HEK293 (cell line): ENCODE data around the gene CDC73.

Source experiments
- CTCF ChIA-PET: fragments of 350-600 bp; formaldehyde crosslinking; extraction: SDS; loops from one replicate; lab custom pipeline; 2021; ENCODE audit warnings: antibody characterized with exemption; lab: Yijun Ruan, JAX
- POLR2A ChIA-PET: fragments of 300-600 bp; formaldehyde crosslinking; extraction: SDS; loops from one replicate; lab custom pipeline; 2020; ENCODE audit warnings: antibody characterized with exemption, inconsistent platforms; lab: Yijun Ruan, JAX
- H3K27ac ChIP-seq: fragments of 200-500 bp; sonication (Bioruptor generic); 2 replicates; pipeline ENCODE4 v1.5.1; 2014; ENCODE audit warnings: low read depth, low read length, control low read depth, inconsistent platforms; ENCODE audit errors: extremely low read depth
- H3K36me3 ChIP-seq, 2 experiments: fragments of 200-500 bp in 1 of 2; sonication (Bioruptor generic) in 1 of 2; 1 replicate in 1 of 2; 2 replicates in 1 of 2; pipeline ENCODE4 v1.5.1; 2014 to 2017; ENCODE audit warnings: inconsistent platforms in 2 of 2, low read length in 2 of 2; ENCODE audit not compliant: control insufficient read depth in 2 of 2, insufficient read depth in 1 of 2
- H3K4me1 ChIP-seq: fragments of 200-500 bp; sonication (Bioruptor generic); 2 replicates; pipeline ENCODE4 v1.5.1; 2014; ENCODE audit warnings: mild to moderate bottlenecking, low read length, inconsistent platforms; ENCODE audit not compliant: control insufficient read depth, insufficient read depth
- H3K4me3 ChIP-seq: 2 replicates; pipeline ENCODE4 v1.5.1; 2011; ENCODE audit warnings: low read depth, mild to moderate bottlenecking, control low read depth, low read length, moderate library complexity
- H3K9me3 ChIP-seq: fragments of 200-500 bp; sonication (Bioruptor generic); 2 replicates; pipeline ENCODE4 v1.5.1; 2014; ENCODE audit warnings: low read depth, low read length, inconsistent platforms; ENCODE audit not compliant: control insufficient read depth, insufficient read depth
- KLF16 ChIP-seq: fragments of 450-650 bp; formaldehyde crosslinking; IDR thresholded peaks from 2 replicates; pipeline ENCODE4 v1.5.1; 2017; ENCODE audit warnings: missing biosample characterization, missing genetic modification characterization
- RBAK ChIP-seq: fragments of 450-650 bp; formaldehyde crosslinking; IDR thresholded peaks from 2 replicates; pipeline ENCODE4 v1.5.1; 2016; ENCODE audit warnings: missing biosample characterization, missing genetic modification characterization
- ZBTB1 ChIP-seq: fragments of 450-650 bp; formaldehyde crosslinking; IDR thresholded peaks from 2 replicates; pipeline ENCODE4 v1.5.1; 2016; ENCODE audit warnings: missing biosample characterization, missing genetic modification characterization
- ZBTB8A ChIP-seq: fragments of 450-650 bp; formaldehyde crosslinking; IDR thresholded peaks from 2 replicates; pipeline ENCODE4 v1.5.1; 2016; ENCODE audit warnings: missing biosample characterization, missing genetic modification characterization
- ZFP69B ChIP-seq: fragments of 450-650 bp; formaldehyde crosslinking; IDR thresholded peaks from 2 replicates; pipeline ENCODE4 v1.5.1; 2016; ENCODE audit warnings: missing biosample characterization, missing genetic modification characterization
- ZNF169 ChIP-seq: fragments of 450-650 bp; formaldehyde crosslinking; IDR thresholded peaks from 2 replicates; pipeline ENCODE4 v1.5.1; 2016; ENCODE audit warnings: missing biosample characterization, missing genetic modification characterization
- ZNF211 ChIP-seq: fragments of 450-650 bp; formaldehyde crosslinking; IDR thresholded peaks from 2 replicates; pipeline ENCODE4 v1.5.1; 2016; ENCODE audit warnings: low read depth, missing biosample characterization, missing genetic modification characterization
- ZNF221 ChIP-seq: fragments of 450-650 bp; formaldehyde crosslinking; IDR thresholded peaks from 2 replicates; pipeline ENCODE4 v1.5.1; 2017; ENCODE audit warnings: missing biosample characterization, missing genetic modification characterization, borderline replicate concordance
- ZNF394 ChIP-seq: fragments of 450-650 bp; formaldehyde crosslinking; IDR thresholded peaks from 2 replicates; pipeline ENCODE4 v1.5.1; 2016; ENCODE audit warnings: missing biosample characterization, missing genetic modification characterization, mild to moderate bottlenecking, moderate library complexity, borderline replicate concordance
- ZNF48 ChIP-seq: fragments of 450-650 bp; formaldehyde crosslinking; IDR thresholded peaks from 2 replicates; pipeline ENCODE4 v1.5.1; 2016; ENCODE audit warnings: missing biosample characterization, missing genetic modification characterization
- ZNF596 ChIP-seq: fragments of 450-650 bp; IDR thresholded peaks from 2 replicates; pipeline ENCODE4 v1.5.0; 2018; ENCODE audit warnings: missing biosample characterization, mild to moderate bottlenecking, missing genetic modification characterization, moderate library complexity
- ZNF629 ChIP-seq: fragments of 450-650 bp; formaldehyde crosslinking; IDR thresholded peaks from 2 replicates; pipeline ENCODE4 v1.5.1; 2017; ENCODE audit warnings: missing biosample characterization, missing genetic modification characterization
- TF ChIP-seq, protein P1 (sequence below): fragments of 450-650 bp; formaldehyde crosslinking; IDR thresholded peaks from 2 replicates; pipeline ENCODE4 v1.5.1; 2016; ENCODE audit warnings: missing biosample characterization, missing genetic modification characterization
- TF ChIP-seq, protein P2 (sequence below): fragments of 450-650 bp; formaldehyde crosslinking; IDR thresholded peaks from 2 replicates; pipeline ENCODE4 v1.5.1; 2017; ENCODE audit warnings: missing biosample characterization, missing genetic modification characterization
- TF ChIP-seq, protein P3 (sequence below): fragments of 450-650 bp; formaldehyde crosslinking; conservative IDR thresholded peaks from 2 replicates; pipeline ENCODE4 v1.5.1; 2016; ENCODE audit warnings: low read depth, missing biosample characterization, missing genetic modification characterization
- TF ChIP-seq, protein P4 (sequence below): fragments of 450-650 bp; formaldehyde crosslinking; IDR thresholded peaks from 2 replicates; pipeline ENCODE4 v1.5.1; 2016; ENCODE audit warnings: missing biosample characterization, missing genetic modification characterization
- TF ChIP-seq, protein P5 (sequence below): fragments of 450-650 bp; formaldehyde crosslinking; IDR thresholded peaks from 2 replicates; pipeline ENCODE4; 2016; ENCODE audit warnings: missing biosample characterization, missing genetic modification characterization
- TF ChIP-seq, protein P6 (sequence below): fragments of 450-650 bp; formaldehyde crosslinking; IDR thresholded peaks from 2 replicates; pipeline ENCODE4 v1.5.1; 2016; ENCODE audit warnings: missing biosample characterization, missing genetic modification characterization, low read depth

Gene CDC73

DNA sequence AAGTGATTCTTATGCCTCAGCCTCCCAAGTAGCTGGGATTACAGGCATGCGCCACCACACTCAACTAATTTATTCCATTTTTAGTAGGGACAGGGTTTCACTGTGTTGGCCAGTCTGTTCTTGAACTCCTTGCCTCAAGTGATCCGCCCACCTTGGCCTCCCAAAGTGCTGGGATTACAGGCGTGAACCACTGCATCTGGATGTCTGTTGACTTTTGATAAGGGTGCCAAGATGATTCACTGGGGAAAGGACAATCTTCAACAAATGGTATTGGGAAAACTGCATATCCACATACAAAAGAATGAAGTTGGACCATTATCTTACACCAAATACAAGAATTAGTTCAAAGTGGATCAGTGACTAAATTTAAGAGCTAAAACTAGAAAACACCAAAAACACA lies 42.6 kb upstream of the CDC73 start:
- H3K4me3 ChIP-seq: no peak overlapping the region
- H3K36me3 ChIP-seq: peaks cover 36 to 75% of the 10 kb centered on the region in 2 experiments
- POLR2A ChIA-PET: no interaction called here
- no peaks in the 10 kb centered on the region for H3K9me3 ChIP-seq
- no peak for TF ChIP-seq ZBTB1 (tag by site-specific recombination)
- TF ChIP-seq, protein P1, sequence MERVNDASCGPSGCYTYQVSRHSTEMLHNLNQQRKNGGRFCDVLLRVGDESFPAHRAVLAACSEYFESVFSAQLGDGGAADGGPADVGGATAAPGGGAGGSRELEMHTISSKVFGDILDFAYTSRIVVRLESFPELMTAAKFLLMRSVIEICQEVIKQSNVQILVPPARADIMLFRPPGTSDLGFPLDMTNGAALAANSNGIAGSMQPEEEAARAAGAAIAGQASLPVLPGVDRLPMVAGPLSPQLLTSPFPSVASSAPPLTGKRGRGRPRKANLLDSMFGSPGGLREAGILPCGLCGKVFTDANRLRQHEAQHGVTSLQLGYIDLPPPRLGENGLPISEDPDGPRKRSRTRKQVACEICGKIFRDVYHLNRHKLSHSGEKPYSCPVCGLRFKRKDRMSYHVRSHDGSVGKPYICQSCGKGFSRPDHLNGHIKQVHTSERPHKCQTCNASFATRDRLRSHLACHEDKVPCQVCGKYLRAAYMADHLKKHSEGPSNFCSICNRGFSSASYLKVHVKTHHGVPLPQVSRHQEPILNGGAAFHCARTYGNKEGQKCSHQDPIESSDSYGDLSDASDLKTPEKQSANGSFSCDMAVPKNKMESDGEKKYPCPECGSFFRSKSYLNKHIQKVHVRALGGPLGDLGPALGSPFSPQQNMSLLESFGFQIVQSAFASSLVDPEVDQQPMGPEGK (tag by site-specific recombination): no peak
- no peak for TF ChIP-seq ZNF596 (tag by site-specific recombination)
- TF ChIP-seq, protein P2, sequence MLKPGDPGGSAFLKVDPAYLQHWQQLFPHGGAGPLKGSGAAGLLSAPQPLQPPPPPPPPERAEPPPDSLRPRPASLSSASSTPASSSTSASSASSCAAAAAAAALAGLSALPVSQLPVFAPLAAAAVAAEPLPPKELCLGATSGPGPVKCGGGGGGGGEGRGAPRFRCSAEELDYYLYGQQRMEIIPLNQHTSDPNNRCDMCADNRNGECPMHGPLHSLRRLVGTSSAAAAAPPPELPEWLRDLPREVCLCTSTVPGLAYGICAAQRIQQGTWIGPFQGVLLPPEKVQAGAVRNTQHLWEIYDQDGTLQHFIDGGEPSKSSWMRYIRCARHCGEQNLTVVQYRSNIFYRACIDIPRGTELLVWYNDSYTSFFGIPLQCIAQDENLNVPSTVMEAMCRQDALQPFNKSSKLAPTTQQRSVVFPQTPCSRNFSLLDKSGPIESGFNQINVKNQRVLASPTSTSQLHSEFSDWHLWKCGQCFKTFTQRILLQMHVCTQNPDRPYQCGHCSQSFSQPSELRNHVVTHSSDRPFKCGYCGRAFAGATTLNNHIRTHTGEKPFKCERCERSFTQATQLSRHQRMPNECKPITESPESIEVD (tag by site-specific recombination): no peak
- TF ChIP-seq KLF16 (tag by site-specific recombination): no peak
- TF ChIP-seq, protein P3, sequence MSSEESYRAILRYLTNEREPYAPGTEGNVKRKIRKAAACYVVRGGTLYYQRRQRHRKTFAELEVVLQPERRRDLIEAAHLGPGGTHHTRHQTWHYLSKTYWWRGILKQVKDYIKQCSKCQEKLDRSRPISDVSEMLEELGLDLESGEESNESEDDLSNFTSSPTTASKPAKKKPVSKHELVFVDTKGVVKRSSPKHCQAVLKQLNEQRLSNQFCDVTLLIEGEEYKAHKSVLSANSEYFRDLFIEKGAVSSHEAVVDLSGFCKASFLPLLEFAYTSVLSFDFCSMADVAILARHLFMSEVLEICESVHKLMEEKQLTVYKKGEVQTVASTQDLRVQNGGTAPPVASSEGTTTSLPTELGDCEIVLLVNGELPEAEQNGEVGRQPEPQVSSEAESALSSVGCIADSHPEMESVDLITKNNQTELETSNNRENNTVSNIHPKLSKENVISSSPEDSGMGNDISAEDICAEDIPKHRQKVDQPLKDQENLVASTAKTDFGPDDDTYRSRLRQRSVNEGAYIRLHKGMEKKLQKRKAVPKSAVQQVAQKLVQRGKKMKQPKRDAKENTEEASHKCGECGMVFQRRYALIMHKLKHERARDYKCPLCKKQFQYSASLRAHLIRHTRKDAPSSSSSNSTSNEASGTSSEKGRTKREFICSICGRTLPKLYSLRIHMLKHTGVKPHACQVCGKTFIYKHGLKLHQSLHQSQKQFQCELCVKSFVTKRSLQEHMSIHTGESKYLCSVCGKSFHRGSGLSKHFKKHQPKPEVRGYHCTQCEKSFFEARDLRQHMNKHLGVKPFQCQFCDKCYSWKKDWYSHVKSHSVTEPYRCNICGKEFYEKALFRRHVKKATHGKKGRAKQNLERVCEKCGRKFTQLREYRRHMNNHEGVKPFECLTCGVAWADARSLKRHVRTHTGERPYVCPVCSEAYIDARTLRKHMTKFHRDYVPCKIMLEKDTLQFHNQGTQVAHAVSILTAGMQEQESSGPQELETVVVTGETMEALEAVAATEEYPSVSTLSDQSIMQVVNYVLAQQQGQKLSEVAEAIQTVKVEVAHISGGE (tag by site-specific recombination): no peak
- TF ChIP-seq RBAK (tag by site-specific recombination): no peak
- TF ChIP-seq, all 188 proteins: peak for 0
- CTCF ChIA-PET: interaction anchor here (1.1 kb wide), 1 partner anchor 19 kb away, joined by 4 read pairs; no protein-coding TSS in a partner anchor
- no peak overlapping the region for H3K27ac ChIP-seq
- H3K4me1 ChIP-seq: no peaks in the 10 kb centered on the region

DNA sequence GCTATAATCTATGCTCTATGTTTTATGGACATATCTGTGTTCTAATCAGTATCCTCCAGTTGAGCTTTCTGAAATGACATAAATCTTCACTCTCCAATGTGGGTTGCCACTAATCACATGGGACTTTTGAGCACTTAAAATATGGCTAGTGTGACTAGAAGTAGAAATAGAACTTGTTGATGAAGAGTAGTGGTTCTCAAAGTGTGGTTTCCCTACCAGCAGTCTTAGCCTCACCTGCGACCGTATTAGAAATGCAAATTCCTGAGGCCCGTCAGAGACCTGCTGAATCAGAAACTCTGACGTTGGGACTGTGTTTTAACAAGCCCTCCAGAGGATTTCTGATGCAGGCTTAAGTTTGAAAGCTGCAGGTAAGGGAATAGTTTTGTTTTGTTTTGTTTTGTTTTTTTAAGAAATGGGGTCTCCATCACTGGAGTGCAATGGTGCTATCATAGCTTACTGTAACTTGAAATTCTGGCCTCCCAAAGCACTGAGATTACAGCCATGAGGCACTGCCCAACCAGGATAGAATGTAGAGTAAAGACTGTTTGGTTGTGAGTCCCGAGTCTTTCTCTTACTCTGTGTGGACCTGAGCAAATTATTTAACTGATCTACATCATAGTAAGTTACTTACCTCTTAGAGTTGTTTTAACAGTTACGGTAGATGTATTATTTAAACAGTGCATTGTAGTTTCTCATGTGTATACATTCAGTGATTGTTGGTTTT lies 38.3 kb upstream of the CDC73 start:
- no peaks in the 10 kb centered on the region for H3K9me3 ChIP-seq
- peaks cover 28 to 69% of the 10 kb centered on the region in 2 experiments for H3K36me3 ChIP-seq
- ChIA-PET POLR2A (no interaction called here), CTCF (no interaction called here)
- no peak overlapping the region for H3K27ac ChIP-seq
- H3K4me3 ChIP-seq: no peak overlapping the region
- no peaks in the 10 kb centered on the region for H3K4me1 ChIP-seq
- TF ChIP-seq ZNF48 (tag by site-specific recombination): no peak
- TF ChIP-seq ZNF221 (tag by site-specific recombination): no peak
- no peak for TF ChIP-seq ZNF394 (tag by site-specific recombination)
- TF ChIP-seq ZFP69B: no peak
- TF ChIP-seq, protein P4, sequence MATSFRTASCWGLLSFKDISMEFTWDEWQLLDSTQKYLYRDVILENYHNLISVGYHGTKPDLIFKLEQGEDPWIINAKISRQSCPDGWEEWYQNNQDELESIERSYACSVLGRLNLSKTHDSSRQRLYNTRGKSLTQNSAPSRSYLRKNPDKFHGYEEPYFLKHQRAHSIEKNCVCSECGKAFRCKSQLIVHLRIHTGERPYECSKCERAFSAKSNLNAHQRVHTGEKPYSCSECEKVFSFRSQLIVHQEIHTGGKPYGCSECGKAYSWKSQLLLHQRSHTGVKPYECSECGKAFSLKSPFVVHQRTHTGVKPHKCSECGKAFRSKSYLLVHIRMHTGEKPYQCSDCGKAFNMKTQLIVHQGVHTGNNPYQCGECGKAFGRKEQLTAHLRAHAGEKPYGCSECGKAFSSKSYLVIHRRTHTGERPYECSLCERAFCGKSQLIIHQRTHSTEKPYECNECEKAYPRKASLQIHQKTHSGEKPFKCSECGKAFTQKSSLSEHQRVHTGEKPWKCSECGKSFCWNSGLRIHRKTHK (tag by site-specific recombination): no peak
- TF ChIP-seq ZBTB8A (tag by site-specific recombination): no peak
- TF ChIP-seq, protein P5, sequence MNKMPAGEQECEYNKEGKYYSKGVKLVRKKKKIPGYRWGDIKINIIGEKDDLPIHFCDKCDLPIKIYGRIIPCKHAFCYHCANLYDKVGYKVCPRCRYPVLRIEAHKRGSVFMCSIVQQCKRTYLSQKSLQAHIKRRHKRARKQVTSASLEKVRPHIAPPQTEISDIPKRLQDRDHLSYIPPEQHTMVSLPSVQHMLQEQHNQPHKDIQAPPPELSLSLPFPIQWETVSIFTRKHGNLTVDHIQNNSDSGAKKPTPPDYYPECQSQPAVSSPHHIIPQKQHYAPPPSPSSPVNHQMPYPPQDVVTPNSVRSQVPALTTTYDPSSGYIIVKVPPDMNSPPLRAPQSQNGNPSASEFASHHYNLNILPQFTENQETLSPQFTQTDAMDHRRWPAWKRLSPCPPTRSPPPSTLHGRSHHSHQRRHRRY (tag by site-specific recombination): no peak
- no peak for TF ChIP-seq ZNF629
- no peak for TF ChIP-seq ZNF211
- TF ChIP-seq, protein P6, sequence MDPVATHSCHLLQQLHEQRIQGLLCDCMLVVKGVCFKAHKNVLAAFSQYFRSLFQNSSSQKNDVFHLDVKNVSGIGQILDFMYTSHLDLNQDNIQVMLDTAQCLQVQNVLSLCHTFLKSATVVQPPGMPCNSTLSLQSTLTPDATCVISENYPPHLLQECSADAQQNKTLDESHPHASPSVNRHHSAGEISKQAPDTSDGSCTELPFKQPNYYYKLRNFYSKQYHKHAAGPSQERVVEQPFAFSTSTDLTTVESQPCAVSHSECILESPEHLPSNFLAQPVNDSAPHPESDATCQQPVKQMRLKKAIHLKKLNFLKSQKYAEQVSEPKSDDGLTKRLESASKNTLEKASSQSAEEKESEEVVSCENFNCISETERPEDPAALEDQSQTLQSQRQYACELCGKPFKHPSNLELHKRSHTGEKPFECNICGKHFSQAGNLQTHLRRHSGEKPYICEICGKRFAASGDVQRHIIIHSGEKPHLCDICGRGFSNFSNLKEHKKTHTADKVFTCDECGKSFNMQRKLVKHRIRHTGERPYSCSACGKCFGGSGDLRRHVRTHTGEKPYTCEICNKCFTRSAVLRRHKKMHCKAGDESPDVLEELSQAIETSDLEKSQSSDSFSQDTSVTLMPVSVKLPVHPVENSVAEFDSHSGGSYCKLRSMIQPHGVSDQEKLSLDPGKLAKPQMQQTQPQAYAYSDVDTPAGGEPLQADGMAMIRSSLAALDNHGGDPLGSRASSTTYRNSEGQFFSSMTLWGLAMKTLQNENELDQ: no peak
- TF ChIP-seq ZNF169 (tag by site-specific recombination): no peak
